IPS-NIHi7 (cell line): ENCODE results near the gene TMEM247.

ENCODE experiments used
- DNase-seq: peaks from one replicate; pipeline ENCODE4 v3.0.0; 2012; ENCODE audit warnings: mixed read lengths; ENCODE audit errors: extremely low spot score

TMEM247 gene

GRCh38 chr2:46489423-46490174, 10.2 kb downstream of the TMEM247 start:
- DNase-seq, result no peak

- peak; percentile 28 for DNase-seq
Measured at GRCh38 chr2:46490521-46491141, 11.3 kb downstream of the TMEM247 start.

GRCh38 chr2:46492301-46492700, 12.9 kb downstream of the TMEM247 start:
- no peak for DNase-seq

- DNase-seq, result no peak
Measured at GRCh38 chr2:46493241-46493970, 14.0 kb downstream of the TMEM247 start.

GRCh38 chr2:46493971-46494250, 14.5 kb downstream of the TMEM247 start:
- no peak for DNase-seq

- DNase-seq, result no peak
Measured at GRCh38 chr2:46494596-46494995, 15.2 kb downstream of the TMEM247 start.

- DNase-seq, result no peak
Measured at GRCh38 chr2:46495231-46496030, 16.1 kb downstream of the TMEM247 start.

GRCh38 chr2:46497766-46498165, 18.4 kb downstream of the TMEM247 start:
- no peak for DNase-seq

GRCh38 chr2:46498681-46499080, 19.3 kb downstream of the TMEM247 start:
- DNase-seq, result no peak

- DNase-seq, result no peak
Measured at GRCh38 chr2:46499392-46499785, 20.0 kb downstream of the TMEM247 start.

GRCh38 chr2:46500801-46501200, 21.4 kb downstream of the TMEM247 start:
- DNase-seq, result no peak

GRCh38 chr2:46502291-46502885, 23.0 kb downstream of the TMEM247 start:
- DNase-seq, result no peak

GRCh38 chr2:46503686-46504085, 24.3 kb downstream of the TMEM247 start:
- no peak for DNase-seq

GRCh38 chr2:46504221-46504620, 24.9 kb downstream of the TMEM247 start:
- DNase-seq, result no peak

- DNase-seq, result no peak
Measured at GRCh38 chr2:46504685-46505471, 25.5 kb downstream of the TMEM247 start.

- no peak for DNase-seq
Measured at GRCh38 chr2:46505472-46505783, 26.1 kb downstream of the TMEM247 start.

- peak; percentile 23 for DNase-seq
Measured at GRCh38 chr2:46506131-46506706, 26.9 kb downstream of the TMEM247 start.

GRCh38 chr2:46508312-46508711, 28.9 kb downstream of the TMEM247 start:
- no peak for DNase-seq

GRCh38 chr2:46508759-46509158, 29.4 kb downstream of the TMEM247 start:
- DNase-seq, result no peak

- DNase-seq, result no peak
Measured at GRCh38 chr2:46509804-46510203, 30.4 kb downstream of the TMEM247 start.
